Prostate gland (tissue), 2 donors: ENCODE measurements around the gene NCOR1.

Experiments used
- CTCF ChIP-seq, 4 experiments: fragments of 200-600 bp in 2 of 4; fragments of 450-650 bp in 2 of 4; sonication (generic) in 2 of 4; IDR thresholded peaks; 1 replicate in 3 of 4; 2 replicates in 1 of 4; pipeline ENCODE4 v1.5.1; 2016 to 2019; ENCODE audit warnings: antibody characterized with exemption in 4 of 4, mild to moderate bottlenecking in 2 of 4, moderate library complexity in 2 of 4
- POLR2A ChIP-seq: fragments of 450-650 bp; IDR thresholded peaks from one replicate; pipeline ENCODE4 v1.6.1; 2016; ENCODE audit warnings: antibody characterized with exemption, mild to moderate bottlenecking
- POLR2AphosphoS5 ChIP-seq: sonication (generic); formaldehyde crosslinking; IDR thresholded peaks from one replicate; pipeline ENCODE4 v1.6.1; 2017; ENCODE audit warnings: antibody characterized with exemption

- TF ChIP-seq CTCF (IDR thresholded peaks at IDR 0.05) (no peak), POLR2AphosphoS5 (no peak), POLR2A (no peak)
Measured at GRCh38 chr17:16148596-16148995, 66.7 kb downstream of the NCOR1 start.
